Aorta (tissue), 5 donors: ENCODE measurements around the gene PINLYP. TPM values are rescaled to one million over a fixed set of nuclear protein-coding genes. Genes with fewer than 3 reads are reported as not detected.
A peak's percentile ranks its signal among the peaks of the same experiment; 100 is the strongest.

Experiments used
- ATAC-seq: fragments of 200-7000 bp; cut with Tn5 transposase; one replicate; pipeline ENCODE4 v1.9.1; 2022; ENCODE audit warnings: moderate library complexity; ENCODE audit not compliant: low FRiP score
- DNase-seq, 2 donors: peaks; one replicate each; pipeline ENCODE4 v3.0.0-alpha.2; 2020
- H3K27ac ChIP-seq, 2 donors: one replicate each; pipeline ENCODE4 v1.5.1; 2013; ENCODE audit warnings: low read length in 2 of 2, mild to moderate bottlenecking in 2 of 2, moderate library complexity in 2 of 2, control low read depth in 1 of 2, inconsistent platforms in 1 of 2, low read depth in 1 of 2
- H3K27me3 ChIP-seq, 2 donors: one replicate each; pipeline ENCODE4 v1.6.1; 2013; ENCODE audit warnings: control low read depth in 1 of 2, low read length in 1 of 2, mild to moderate bottlenecking in 1 of 2, moderate library complexity in 1 of 2; ENCODE audit not compliant: insufficient read depth in 2 of 2, control insufficient read depth in 1 of 2
- H3K36me3 ChIP-seq, 2 donors: one replicate each; pipeline ENCODE4 v1.6.1; 2013; ENCODE audit warnings: control low read depth in 1 of 2, low read length in 1 of 2, mild to moderate bottlenecking in 1 of 2; ENCODE audit not compliant: insufficient read depth in 2 of 2, control insufficient read depth in 1 of 2
- H3K4me1 ChIP-seq, 2 donors: one replicate each; pipeline ENCODE4 v1.6.1; 2013; ENCODE audit warnings: low read length in 2 of 2, control low read depth in 1 of 2, mild to moderate bottlenecking in 1 of 2, moderate library complexity in 1 of 2; ENCODE audit not compliant: insufficient read depth in 2 of 2, control insufficient read depth in 1 of 2
- H3K4me3 ChIP-seq, 2 donors: one replicate each; pipeline ENCODE4 v1.5.1; 2013; ENCODE audit warnings: low read length in 2 of 2, control low read depth in 1 of 2, mild to moderate bottlenecking in 1 of 2
- H3K9me3 ChIP-seq: one replicate; pipeline ENCODE4 v1.6.1; 2013; ENCODE audit warnings: mild to moderate bottlenecking, low read length; ENCODE audit not compliant: control insufficient read depth
- WGBS, 2 donors: extraction: QIAGEN DNeasy Blood & Tissue Kit; methylation state at CpG; one replicate each; pipeline ENCODE4 v1.1.7; 2013; 5-methylcytosine and 5-hydroxymethylcytosine counted together
- intact Hi-C, 2 donors: fragments of 100-400 bp; cut with DNase I; formaldehyde crosslinking; loops; one replicate each; pipeline versions ENCODE4 v1.14.2 to v1.15.0; 2022
- long read RNA-seq, 2 donors: library from polyadenylated mRNA; unstranded; transcript quantifications; one replicate each; pipeline ENCODE4 v2.0.0, GENCODE V29; 2020 to 2021
- polyA plus RNA-seq, 2 donors: library from polyadenylated mRNA; stranded (reverse); fragments of 200-250 nt; gene quantifications; one replicate each; pipeline ENCODE4 v1.2.3, GENCODE V29; 2013
- total RNA-seq, 2 donors: library from RNA; stranded (reverse); fragmentation: NEBNext Ultra II Directional; extraction: Animal tissue kit (Norgen Biotek cat#: 25700); gene quantifications; one replicate each; pipeline ENCODE4 v1.2.1, GENCODE V29; 2021
- donor health status: healthy with polysubstance abuse.
- donor health status: Bipolar disorder and iron deficiency.
- donor health status: DM: no; HTN: no; CAD: no.
- donor health status: DM: no; HTN: no; CAD: no.
- donor health status: DM: yes; HTN: yes; CAD: no.

PINLYP gene
- total RNA-seq = 10 to 100 TPM in 1 of 2 donors, 1 to 10 TPM in 1; 8.2 to 10.1 TPM
- 10 to 100 TPM; 20.8 to 22.9 TPM for polyA plus RNA-seq
- long read RNA-seq, donor 1 = 0 reads
- long read RNA-seq, donor 2, partial matches to known transcripts = 0 of 6 reads
- long read RNA-seq, donor 2, other reads (novel, unspliced or antisense) = 3 of 6 reads

DNA sequence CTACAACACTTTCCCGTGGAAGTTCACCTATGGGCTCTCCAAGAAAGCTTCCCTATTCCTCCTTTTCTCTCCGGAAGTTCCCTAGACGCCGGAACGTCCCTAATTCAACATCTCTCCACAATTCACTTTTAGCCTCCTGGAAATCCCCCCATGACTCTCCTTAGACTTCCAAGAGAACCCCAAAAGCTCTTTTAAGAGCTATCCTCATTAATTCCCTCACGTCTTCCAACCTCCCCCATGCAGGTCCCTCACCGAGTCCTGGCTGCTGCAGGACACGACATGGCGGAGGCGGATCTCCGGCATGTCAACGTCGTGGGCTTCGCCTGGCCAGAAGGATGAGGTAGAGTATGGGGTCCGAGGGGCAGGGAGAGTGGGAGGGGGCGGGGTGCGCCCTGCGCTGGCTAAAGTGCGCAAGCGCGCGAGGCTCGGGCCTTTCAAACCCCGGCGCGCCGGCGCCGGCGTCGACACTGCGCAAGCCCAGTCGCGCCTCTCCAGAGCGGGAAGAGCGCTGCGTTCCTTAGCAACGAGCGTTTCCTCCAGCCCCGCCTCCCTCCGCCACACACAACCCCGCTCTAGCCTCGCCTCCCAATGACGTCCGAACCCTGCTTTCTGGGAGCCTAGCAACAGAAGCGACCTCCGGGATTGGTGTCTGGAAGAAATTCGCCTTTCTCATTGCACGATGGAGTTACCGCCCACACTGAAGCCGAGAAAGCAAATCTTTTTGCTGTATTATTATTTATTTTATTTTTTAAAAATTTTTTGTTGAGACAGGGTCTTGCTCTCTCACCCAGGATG is at the start of gene PINLYP, which contains the start of gene XRCC1:
TSS of gene PINLYP (plus strand) at position 646 of the 795 bp plus-strand sequence. CDS start 1,391 bp downstream, outside the sequence.
TSS of gene XRCC1 (minus strand) at position 372 of the 795 bp plus-strand sequence. CDS start at position 303, 69 bp downstream.
- no peaks in the 10 kb centered on the region for H3K9me3 ChIP-seq
- ATAC-seq (peak; percentile 99), DNase-seq (peak; percentile 99)
- H3K4me3 ChIP-seq = peak within 1 kb of the TSS; percentile 62 to 86
- no peaks in the 10 kb centered on the region for H3K4me1 ChIP-seq
- H3K27me3 ChIP-seq = no peaks in the 10 kb centered on the region
- peak within 1 kb of the TSS in 1 of 2 donors; percentile 68 for H3K27ac ChIP-seq
- intact Hi-C loops = loop anchor here (1.0 kb wide), 1 partner anchor 21 kb away; the partner anchor contains the start of genes IRGQ (in 2 of the 2) and ZNF576 (in 2 of the 2)
- WGBS, 2 donors = 0 to 1% methylated on average over 45 to 51 of the region's 51 CpGs
- no peaks in the 10 kb centered on the region for H3K36me3 ChIP-seq

DNA sequence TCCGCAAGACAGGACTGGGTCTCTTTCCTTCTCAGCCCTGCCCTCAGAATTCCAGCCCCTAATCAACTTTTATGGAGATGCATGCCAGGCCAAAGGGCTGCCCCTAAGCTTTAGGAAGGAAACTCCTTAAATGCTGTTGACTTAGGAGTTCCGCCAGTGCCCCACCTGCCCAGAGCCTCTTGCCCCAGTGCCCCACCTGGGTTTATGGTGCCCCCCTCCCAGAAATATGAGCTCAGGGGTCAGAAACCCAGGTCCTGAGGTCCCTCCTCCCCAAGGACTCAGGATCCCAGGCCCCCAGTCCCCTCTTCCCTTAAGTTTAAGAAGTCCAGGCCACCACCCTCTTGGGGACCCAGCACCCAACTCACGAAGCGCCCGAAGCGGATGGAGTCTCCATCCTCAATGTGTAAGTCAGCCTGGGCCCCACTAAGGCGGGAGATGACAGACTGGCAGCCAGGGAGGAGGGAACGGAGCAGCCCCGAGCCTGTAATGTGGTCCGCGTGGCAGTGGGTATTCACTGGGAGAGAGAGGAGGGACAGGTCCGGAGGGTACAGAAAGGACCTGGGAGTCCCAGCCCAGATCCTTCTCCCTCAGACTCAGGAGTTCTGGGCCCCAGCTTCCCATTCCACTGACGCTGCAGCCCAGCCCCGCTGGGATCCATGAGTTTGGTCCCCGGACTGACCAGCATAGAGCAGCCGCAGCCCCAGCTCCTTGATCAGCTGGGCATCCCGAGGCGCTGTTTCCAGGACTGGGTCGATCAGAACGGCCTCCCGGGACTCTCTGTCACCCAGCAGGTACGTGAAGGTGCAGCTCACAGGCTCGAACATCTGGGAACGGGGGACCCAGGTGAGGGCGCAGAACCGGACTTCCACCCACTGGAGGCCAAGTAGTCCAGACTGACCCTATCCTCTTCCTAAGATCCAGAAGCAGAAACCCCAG is 49.5 kb upstream of the PINLYP start:
- H3K27me3 ChIP-seq = no peaks in the 10 kb centered on the region
- intact Hi-C loops = no loop called here
- peak; percentile 63 to 78 for DNase-seq
- H3K36me3 ChIP-seq = no peaks in the 10 kb centered on the region
- H3K9me3 ChIP-seq = no peaks in the 10 kb centered on the region
- H3K4me1 ChIP-seq = no peaks in the 10 kb centered on the region
- H3K27ac ChIP-seq = peak overlapping the region in 1 of 2 donors; percentile 92
- 2% methylated on average over 26 of the region's 26 CpGs for WGBS, 2 donors
- peak; percentile 40 for ATAC-seq
- peak overlapping the region; percentile 80 to 95 for H3K4me3 ChIP-seq

DNA sequence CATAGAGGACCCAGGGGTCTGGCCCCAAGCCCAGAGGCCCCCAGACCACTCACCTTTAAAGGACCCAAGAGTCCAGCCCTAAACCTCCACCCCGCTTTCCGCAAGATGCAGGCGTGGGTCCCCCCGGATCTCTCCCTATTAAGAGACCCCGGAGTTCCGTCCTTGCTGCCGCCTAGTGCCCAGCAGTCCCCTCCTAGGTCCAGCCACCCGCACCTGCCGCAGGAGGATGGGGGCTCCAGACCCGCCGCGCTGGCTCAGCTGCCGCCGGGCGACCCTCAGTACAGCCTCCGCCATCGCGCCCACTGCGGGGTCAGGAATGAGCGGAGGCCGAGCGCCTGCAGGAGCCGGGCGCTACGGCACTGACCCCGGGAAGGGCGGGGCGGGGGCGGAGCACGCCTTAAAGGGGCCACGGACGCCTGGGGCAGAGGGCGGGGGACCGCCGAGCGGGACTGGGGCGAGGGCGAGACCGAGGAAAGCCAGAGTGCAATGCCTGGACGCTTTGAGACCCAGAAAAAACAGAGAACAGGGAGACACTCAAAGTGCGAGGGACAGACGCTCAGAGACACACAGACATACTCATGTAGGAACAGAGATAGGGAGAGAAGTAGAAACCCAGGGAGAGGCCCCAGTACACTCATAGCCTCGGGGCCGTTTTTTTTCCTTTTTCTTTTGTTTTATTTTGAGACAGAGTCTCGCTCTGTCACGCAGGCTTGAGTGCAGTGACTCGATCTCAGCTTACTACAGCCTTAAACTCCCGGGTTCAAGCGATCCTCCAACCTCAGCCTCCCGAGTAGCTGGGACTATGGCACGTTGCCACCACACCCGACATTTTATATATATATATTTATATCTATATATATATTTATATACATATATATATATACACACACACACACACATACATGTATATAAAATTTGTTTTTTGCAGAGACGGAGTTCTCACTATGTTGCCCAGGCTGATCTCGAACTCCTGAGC is 48.4 kb upstream of the PINLYP start, which contains the start of gene ETHE1:
TSS of gene ETHE1 (minus strand) at position 318 of the 976 bp plus-strand sequence. CDS start at position 294, 24 bp downstream.
- Histone ChIP-seq H3K27me3 (no peaks in the 10 kb centered on the region), H3K27ac (peak within 1 kb of the TSS in 1 of 2 donors; percentile 92), H3K36me3 (no peaks in the 10 kb centered on the region), H3K9me3 (no peaks in the 10 kb centered on the region), H3K4me3 (peak within 1 kb of the TSS; percentile 80 to 95), H3K4me1 (no peaks in the 10 kb centered on the region)
- DNase-seq = peak; percentile 92 to 95
- intact Hi-C loops = no loop called here
- ATAC-seq = peak; percentile 94
- 2 to 4% methylated on average over 54 of the region's 54 CpGs for WGBS, 2 donors

DNA sequence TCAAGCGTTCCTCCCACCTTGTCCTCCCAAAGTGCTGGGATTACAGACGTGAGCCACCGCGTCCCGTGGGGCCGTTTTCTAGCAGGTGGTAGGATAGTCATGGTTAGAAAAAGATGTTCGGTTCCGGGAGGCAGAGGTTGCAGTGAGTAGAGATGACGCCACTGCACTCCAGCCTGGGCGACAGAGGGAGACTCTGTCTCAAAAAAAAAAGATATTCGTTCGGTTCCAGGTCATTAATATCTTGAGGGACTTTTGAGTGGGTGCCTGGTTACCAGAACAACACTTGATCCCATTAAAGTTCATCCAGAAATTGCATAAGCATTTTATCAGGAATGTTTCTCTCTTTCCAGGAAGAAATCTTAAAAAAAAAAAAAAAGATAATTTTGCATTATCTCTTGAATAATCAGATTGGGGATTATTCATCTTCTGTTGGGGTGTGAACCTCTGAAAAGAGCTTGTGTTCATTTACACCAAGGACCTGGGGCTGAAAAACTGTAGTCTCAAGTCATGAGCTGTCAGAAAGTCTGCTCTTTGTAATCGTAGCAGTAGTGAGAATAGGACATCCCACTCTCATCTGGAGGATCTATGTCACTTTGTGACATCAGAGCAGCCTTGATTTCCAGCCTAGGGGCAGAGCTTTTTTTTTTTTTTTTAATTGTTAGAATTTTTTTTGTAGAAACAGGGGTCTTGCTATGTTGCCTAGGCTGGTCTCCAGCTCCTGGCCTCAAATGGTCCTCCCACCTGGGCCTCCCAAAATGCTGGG is 47.6 kb upstream of the PINLYP start:
- intact Hi-C loops = no loop called here
- H3K9me3 ChIP-seq = no peaks in the 10 kb centered on the region
- H3K27me3 ChIP-seq = no peaks in the 10 kb centered on the region
- WGBS, 2 donors = 15 to 17% methylated on average over 13 of the region's 13 CpGs
- DNase-seq (peak in 1 of 2 donors; percentile 80), ATAC-seq (peak; percentile 72)
- no peaks in the 10 kb centered on the region for H3K36me3 ChIP-seq
- H3K4me3 ChIP-seq = no peak overlapping the region
- H3K4me1 ChIP-seq = no peaks in the 10 kb centered on the region
- peak overlapping the region in 1 of 2 donors; percentile 52 for H3K27ac ChIP-seq

DNA sequence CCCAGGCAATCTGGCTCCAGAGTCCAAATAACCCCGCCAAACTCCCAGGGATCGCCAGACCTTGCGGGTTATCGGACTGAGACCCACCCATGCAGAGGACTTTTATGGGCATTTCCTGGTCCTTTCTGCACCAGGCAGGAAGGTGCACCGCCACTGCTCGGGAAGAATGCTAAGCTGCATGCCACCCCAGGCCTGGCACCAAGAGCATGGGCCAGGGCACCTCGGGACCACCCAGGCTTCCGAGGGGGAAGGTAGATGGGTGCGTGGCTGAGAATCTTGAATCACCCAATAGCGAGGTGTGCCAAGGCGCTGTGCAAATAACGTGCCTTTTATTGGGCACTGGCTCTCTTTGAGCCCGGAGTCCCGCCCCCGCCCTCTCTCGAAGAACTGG is 43.0 kb upstream of the PINLYP start:
- Histone ChIP-seq H3K27me3 (no peaks in the 10 kb centered on the region), H3K36me3 (no peaks in the 10 kb centered on the region), H3K27ac (peak overlapping the region; percentile 23 to 41), H3K9me3 (no peaks in the 10 kb centered on the region), H3K4me1 (no peaks in the 10 kb centered on the region), H3K4me3 (peak overlapping the region; percentile 2 to 8)
- peak; percentile 2 for ATAC-seq
- intact Hi-C loops = loop anchor here (2.0 to 10.0 kb wide), 3 partner anchors 64 to 135 kb away; partner anchors contain the start of genes IRGQ (in 1 of the 2) and ZNF576 (in 1 of the 2)
- DNase-seq = peak; percentile 76 to 82
- 0% methylated on average over 16 of the region's 16 CpGs for WGBS, 2 donors

DNA sequence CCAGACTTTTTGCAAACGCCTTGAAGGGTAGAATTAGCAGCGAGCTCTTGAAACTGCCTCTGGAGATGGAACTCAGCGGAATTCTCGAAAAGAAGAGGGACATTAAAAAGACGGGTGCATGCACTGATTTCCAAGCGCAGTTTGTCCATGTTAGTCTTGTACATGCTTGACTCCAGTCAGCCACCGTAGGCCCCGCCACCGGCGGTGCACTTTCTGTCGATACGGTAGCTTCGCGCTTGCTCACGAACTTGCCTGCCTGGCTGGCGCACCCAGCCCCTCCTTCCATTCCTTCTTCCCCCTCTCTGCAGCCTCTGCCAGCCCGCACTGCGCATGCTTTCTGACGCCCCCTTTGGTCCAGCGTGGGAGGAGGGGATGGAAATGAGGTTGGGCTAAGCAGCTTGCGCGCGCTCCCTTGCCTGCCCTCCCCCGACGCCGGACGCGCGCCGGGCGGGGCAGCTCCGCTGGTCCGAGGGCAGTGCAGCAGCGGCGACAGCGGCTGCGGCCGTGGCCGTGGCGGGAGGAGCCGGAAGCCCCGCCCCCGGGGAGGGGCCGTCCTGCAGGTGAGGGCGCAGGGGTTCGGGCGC is 42.5 kb upstream of the PINLYP start, which contains the start of gene ZNF575:
TSS of gene ZNF575 (plus strand) at position 227 of the 584 bp plus-strand sequence. CDS start 1,235 bp downstream, outside the sequence.
- intact Hi-C loops = loop anchor here (2.0 to 10.0 kb wide), 3 partner anchors 64 to 134 kb away; partner anchors contain the start of genes IRGQ (in 1 of the 2) and ZNF576 (in 1 of the 2)
- peak within 1 kb of the TSS; percentile 23 to 41 for H3K27ac ChIP-seq

More for the DNA sequence above, 42.5 kb upstream of the PINLYP start, which contains the start of gene ZNF575:
- H3K36me3 ChIP-seq = no peaks in the 10 kb centered on the region
- ATAC-seq (peak; percentile 87), DNase-seq (peak; percentile 94 to 95)
- H3K4me3 ChIP-seq = peak within 1 kb of the TSS; percentile 2 to 54
- no peaks in the 10 kb centered on the region for H3K9me3 ChIP-seq
- H3K27me3 ChIP-seq = no peaks in the 10 kb centered on the region
- H3K4me1 ChIP-seq = no peaks in the 10 kb centered on the region
- 0 to 1% methylated on average over 47 of the region's 47 CpGs for WGBS, 2 donors
